GM18505 (cell line): ENCODE data around the gene AGGF1.

Experiments
- ATAC-seq: cut with Tn5 transposase; IDR thresholded peaks from one replicate; pipeline ENCODE4 v1.9.1; 2021; ENCODE audit not compliant: unreplicated experiment
- POLR2A ChIP-seq: IDR thresholded peaks from 4 replicates; pipeline ENCODE4 v1.6.1; 2011; ENCODE audit warnings: borderline replicate concordance; ENCODE audit not compliant: insufficient read depth, insufficient read length; ENCODE audit errors: extremely low read depth

AGGF1 gene

DNA sequence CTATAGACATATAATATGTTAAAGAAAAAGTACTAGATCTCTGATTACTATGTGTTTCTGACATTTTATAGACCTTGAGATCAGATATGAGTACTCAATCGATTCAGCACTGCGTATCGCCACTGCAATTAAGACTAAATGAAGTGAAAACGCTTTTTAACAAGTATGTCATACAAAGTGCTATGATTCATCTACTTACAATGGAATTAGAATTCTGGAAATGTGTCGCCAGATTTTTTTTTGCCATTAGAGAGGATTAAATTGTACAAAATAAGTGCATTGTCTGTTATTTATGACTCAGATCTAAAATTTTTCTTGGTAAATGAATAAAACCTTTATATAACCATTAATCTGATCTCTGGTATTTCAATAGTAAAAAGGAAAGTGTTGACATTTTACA, 20.0 kb upstream of the AGGF1 start:
- no peak for ATAC-seq
- no peak for TF ChIP-seq POLR2A

DNA sequence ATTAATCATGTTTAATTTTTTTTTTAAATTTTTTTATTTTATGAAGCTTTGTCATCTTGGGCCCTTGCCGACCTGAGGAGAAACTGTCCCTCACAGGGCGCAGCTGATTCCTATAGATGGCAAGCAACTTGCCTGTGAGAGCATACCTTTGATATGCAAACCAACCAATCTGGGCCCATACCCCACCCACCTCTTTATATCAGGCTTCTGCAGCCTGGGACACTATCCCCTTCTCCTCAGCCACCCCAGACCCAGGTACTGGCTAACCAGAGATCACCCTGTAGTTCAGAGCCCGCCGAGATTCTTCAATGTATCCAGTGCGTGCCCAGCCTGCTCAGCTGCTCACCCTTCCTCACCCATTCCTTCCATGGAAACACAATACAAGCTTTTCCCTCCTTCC, 18.7 kb upstream of the AGGF1 start:
- no peak for ATAC-seq
- no peak for TF ChIP-seq POLR2A

DNA sequence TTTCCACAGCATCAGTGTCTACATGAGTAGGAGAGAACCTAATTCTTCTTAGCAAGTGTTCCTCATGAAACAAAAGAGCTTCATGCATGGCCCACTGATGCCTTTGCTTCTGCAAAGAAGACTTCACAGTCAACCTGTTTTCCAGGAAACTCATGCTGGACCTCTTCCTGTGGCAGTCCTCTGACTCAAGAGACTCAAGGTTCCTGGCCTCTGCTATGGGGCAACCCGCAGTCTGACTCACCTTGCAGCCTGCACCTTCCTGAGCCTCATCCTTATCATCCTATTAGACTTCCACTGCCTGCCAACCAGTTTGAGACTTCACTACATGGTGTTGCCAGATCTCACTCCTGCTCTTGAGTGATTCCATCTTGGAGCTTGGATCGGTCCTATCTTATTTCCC, 17.6 kb upstream of the AGGF1 start:
- TF ChIP-seq POLR2A: no peak
- ATAC-seq: no peak

DNA sequence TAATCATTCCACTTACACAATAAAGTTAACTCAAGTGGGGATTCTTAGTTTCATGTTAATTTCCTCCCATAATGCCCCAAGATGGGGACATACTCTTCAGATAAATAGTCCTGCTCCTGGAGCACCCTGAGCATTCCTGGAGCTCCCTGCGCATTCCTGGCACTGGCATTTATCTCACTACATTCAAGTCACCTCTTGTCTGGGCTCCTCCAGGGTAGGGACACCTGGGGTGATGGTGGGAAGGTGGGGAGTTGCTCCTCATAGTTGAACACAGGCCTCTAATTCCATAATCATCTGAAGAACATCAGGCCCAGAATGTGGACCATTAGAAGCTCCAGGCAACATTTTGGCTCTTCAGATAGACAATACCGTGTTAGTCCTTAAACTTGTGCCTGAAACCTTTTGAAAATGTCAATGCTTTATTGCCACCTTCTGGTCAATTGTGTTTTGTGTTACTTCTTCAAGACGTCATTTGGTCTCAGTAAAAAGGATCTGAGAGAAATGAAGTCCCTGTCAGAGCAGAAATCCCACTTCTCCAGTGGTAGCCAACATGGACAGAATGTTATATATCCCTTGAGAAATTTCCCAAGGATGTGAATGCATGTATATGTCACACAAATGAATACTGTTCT, 14.2 kb upstream of the AGGF1 start:
- TF ChIP-seq POLR2A: no peak
- ATAC-seq: no peak

DNA sequence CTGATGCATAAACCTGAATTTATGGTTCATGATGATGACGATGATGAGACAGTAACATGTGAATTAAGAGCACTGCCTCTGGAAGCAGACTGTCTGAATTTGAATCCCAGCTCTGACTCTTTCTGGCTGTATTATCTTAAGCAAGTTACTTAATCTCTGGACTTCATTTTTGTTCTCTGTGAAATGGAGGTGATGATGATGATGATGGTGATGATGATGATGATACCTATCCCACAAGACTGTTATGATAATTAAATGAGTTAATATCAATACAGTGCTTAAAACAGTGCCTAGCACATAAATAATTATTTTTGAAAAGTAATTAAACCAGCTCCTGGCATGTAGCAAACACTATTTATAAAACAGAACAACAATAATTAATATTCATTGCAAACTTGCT, 13.2 kb upstream of the AGGF1 start:
- no peak for ATAC-seq
- TF ChIP-seq POLR2A: no peak

DNA sequence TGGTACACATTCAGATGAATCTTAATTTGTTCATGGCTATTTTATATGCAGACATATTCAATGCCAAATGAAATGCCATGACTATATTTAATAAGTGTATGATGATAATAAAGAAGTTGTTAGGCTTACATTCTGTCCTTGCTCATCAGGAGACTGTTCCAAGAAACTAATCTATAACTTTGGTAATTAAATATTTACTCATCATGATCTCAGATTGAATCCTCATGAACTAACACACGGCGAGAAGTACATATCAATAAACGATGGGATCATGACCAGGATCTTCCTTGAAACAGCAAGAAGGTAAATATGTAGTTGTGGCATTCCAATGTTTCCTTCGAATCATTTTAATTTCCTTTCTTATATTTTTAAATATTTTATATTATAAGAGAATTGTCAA, 12.5 kb upstream of the AGGF1 start:
- ATAC-seq: no peak
- TF ChIP-seq POLR2A: no peak

DNA sequence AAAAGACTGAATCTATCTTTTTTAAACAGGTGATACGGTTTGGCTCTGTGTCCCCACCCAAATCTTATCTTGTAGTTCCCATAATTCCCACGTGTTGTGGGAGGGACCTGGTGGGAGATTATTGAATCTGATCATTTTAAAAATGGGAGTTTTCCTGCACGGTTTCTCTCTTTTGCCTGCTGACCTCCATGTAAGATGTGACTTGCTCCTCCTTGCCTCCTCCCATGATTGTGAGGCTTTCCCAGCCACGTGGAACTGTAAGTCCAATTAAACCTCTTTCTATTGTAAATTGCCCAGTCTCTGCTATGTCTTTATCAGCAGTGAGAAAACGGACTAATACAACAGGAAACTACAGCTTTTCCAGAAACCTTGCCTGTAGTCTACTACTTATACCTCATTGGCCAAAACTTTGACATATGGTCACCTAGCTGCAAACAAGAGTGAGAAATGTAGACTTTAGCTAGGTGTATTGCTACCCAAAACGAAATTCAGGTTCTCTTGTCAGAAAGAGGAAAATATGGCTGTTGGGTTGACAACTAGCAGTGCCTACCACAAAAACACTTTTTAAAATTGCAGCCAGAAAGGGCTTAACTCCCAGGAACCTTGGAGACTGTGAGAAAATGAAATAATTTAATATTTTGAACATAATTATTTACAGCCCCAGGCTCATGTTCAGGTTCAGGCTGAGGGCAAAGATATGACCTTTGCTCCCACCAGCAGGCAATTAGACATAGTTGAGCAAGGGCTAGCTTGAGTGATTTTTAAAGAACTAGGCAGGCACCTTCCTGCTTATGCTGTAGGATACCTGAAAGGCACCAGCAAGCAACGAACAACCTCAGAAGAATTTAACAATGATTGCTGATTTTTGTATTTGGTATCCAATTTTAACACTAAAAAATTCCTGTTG, 7.4 kb upstream of the AGGF1 start:
- TF ChIP-seq POLR2A: no peak
- no peak for ATAC-seq

DNA sequence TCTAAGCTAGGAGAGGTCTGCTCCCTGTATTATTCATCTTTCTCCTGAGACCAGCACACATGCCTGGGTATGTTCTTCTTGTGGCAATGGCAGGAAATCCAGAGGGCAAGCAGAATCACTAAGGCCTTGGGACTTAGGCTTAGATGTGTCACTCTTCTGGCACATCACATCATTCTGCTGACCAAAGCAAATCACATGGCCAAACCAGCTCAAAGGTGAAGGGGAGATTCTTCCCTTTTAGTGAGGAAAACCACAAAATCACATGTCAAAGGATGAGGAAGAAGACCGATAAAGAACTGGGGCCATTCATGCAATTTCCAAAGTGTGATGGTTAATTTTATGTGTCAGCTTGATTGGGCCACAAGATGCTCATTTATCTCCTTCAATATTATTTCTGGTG, 5.7 kb upstream of the AGGF1 start:
- TF ChIP-seq POLR2A: no peak
- ATAC-seq: no peak

DNA sequence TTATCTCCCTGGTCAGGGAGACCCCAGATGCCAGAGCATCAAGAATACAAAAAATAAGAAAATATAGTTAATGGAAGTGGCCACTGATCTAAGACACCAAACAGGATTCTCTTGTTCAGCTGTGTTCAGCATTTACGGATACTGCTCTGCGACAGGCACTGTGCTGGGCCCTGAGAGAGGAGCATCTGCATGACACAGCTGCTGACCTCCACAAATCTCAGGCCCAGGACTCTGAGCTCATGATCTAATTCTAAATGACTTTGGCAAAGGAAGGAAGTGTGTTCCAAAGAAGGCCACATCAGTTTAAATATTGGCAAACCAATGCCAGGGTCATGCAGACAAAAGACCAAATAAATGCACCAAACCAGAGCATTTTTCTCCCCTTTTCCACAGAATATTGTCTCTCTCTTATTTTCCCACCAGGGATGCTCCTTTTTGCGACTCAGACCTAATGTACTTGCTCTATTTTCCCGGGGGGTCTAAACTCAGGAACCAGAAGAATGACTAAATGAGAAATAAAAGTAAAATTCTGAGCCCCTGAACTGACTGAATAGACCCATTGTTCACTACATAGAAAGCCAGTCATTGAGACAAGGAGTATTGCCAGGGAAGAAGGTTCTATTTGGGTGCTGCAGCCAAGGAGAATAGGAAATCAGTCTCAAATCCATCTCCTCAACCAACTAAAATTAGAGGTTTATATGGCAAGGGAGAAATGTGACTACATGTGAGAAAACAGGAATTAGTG, 1.4 kb upstream of the AGGF1 start:
- no peak for ATAC-seq

DNA sequence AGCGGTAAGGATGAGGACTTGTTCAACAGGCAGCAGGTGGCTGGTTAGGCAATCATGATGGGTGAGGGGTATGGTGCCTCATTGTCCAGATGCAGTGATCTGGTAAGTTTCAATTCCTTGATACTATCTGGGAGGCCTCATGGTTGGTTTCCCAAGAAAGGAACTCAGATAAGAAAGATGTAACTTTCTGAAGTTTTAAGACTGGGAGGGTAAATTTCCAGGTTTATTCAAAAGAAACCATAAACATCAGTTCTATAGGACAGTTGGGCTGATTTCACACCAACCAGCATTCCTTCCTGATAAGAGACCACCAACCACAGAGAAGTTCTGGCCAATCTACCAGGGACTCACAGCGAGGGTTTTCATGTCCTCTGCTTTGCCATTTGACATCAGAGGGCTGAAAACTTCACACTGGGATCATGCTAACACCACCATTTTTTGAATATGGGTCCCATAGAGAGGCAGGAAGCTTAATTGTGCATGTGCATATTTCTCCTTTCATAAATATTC, 773 bp upstream of the AGGF1 start:
- TF ChIP-seq POLR2A: no peak
- ATAC-seq: no peak

More for the DNA sequence above, 1.4 kb upstream of the AGGF1 start:
- no peak for TF ChIP-seq POLR2A

DNA sequence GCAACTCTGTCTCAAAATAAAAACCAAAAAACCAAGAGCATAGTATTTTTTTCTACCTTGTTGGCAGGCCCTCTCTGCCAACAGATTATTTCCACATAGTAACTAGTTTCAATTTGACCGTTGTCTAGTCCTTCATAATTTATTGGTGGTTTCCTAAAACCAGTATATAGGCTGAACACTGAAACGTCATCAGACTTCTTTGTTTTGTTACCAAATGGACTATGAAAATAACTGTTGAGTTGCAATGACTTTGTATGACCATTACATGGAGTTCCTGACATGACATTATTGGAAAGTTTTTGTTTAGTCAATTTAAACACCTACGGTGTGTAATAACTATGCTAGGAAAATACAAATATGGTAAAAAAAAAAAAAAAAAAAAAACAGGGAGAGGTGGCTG, 1.7 kb downstream of the AGGF1 start:
- no peak for ATAC-seq
- TF ChIP-seq POLR2A: no peak

DNA sequence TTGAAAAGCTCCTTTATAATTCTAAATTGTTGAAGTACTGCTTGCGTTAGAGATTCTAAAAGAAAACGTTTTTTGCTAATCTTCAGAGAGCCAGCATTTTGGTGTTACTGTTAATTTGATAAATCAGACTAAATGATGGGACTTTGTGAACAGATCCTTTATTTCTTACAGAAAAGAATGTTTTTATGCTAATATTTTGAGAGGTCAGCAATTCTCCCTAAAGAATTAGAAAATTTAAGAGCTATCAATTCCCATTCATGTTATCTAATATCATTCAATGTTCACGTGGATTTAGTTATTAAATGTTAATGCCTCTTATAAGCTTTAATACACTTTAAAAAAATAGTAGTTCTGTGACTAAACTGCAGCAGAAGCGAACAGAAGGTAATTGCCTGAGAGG, 2.4 kb downstream of the AGGF1 start:
- ATAC-seq: no peak
- TF ChIP-seq POLR2A: no peak

DNA sequence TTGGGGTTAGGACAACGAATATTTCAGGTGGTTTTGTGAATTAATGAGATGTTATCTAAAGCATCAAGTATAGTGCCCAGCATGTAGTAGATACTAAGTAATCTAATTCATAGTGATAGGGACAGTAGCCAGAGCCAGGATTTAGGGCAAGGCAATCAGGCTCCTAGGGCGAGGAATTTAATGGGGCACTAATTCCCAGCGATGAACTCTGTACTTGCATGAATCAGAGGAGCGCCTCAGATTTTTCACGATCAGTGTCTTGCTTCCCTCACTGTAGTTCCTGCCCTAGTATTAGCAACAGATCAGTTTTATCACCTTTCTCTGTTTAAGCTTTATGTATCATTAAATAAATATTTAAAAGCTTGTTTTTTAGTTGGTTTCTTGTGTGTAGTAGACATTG, 3.1 kb downstream of the AGGF1 start:
- no peak for ATAC-seq
- TF ChIP-seq POLR2A: no peak
